IPS DF 19.7 (cell line): ENCODE data around the gene ACSL3.
"Not testable (repeated sequence)": the region's sequence is repeated elsewhere in the genome, so short reads cannot be mapped to it uniquely, and the experiment has no call there.

Experiments used
- DNase-seq: peaks from one replicate; pipeline ENCODE4 v3.0.0-alpha.2; 2013; ENCODE audit warnings: low read depth, low spot score

Gene ACSL3

GRCh38 chr2:222851956-222852617 lies 8.7 kb upstream of the ACSL3 start:
- no peak for DNase-seq

GRCh38 chr2:222854773-222855700 lies 5.8 kb upstream of the ACSL3 start:
- DNase-seq: no peak

- DNase-seq: no peak
Observed at GRCh38 chr2:222859786-222860612, 837 bp upstream of the ACSL3 start.

GRCh38 chr2:222861411-222862105 lies 722 bp downstream of the ACSL3 start:
- no peak for DNase-seq

- DNase-seq: no peak
Observed at GRCh38 chr2:222862106-222862908, 1.5 kb downstream of the ACSL3 start.

GRCh38 chr2:222862909-222863544 lies 2.2 kb downstream of the ACSL3 start:
- no peak for DNase-seq

GRCh38 chr2:222864296-222864695 lies 3.5 kb downstream of the ACSL3 start:
- DNase-seq: peak; percentile 79

GRCh38 chr2:222865301-222865700 lies 4.5 kb downstream of the ACSL3 start:
- DNase-seq: no peak

GRCh38 chr2:222866358-222866960 lies 5.6 kb downstream of the ACSL3 start:
- no peak for DNase-seq

GRCh38 chr2:222868560-222869251 lies 7.9 kb downstream of the ACSL3 start:
- not testable (repeated sequence) for DNase-seq

- no peak for DNase-seq
Observed at GRCh38 chr2:222869252-222869560, 8.4 kb downstream of the ACSL3 start.

GRCh38 chr2:222871291-222871690 lies 10.5 kb downstream of the ACSL3 start:
- no peak for DNase-seq

- no peak for DNase-seq
Observed at GRCh38 chr2:222872551-222872950, 11.7 kb downstream of the ACSL3 start.

GRCh38 chr2:222875482-222875881 lies 14.6 kb downstream of the ACSL3 start:
- DNase-seq: no peak

- DNase-seq: no peak
Observed at GRCh38 chr2:222876947-222877346, 16.1 kb downstream of the ACSL3 start.

GRCh38 chr2:222877556-222878300 lies 16.9 kb downstream of the ACSL3 start:
- no peak for DNase-seq

- no peak for DNase-seq
Observed at GRCh38 chr2:222878301-222878876, 17.6 kb downstream of the ACSL3 start.
